ENCODE results near the gene MYF5.

Gene MYF5

GRCh38 chr12:80707830-80708258, 8.9 kb upstream of the MYF5 start:
- peaks cover 80% of the 10 kb centered on the region for H3K27me3 ChIP-seq
- H3K4me1 ChIP-seq (ENCODE audit: control insufficient read depth in 1 of 2, insufficient read depth in 1 of 2, low read depth in 1 of 2, low read length in 1 of 2) = peaks cover 0 to 6% of the 10 kb centered on the region in 2 experiments
- no peaks in the 10 kb centered on the region for H3K36me3 ChIP-seq
- no peaks in the 10 kb centered on the region for H3K9me3 ChIP-seq
- no peak for TF ChIP-seq CTCF (IDR thresholded peaks at IDR 0.05)
- no peak overlapping the region for H3K27ac ChIP-seq
- H3K4me3 ChIP-seq (ENCODE audit: low read depth in 1 of 2, low read length in 1 of 2) = no peak overlapping the region

DNA sequence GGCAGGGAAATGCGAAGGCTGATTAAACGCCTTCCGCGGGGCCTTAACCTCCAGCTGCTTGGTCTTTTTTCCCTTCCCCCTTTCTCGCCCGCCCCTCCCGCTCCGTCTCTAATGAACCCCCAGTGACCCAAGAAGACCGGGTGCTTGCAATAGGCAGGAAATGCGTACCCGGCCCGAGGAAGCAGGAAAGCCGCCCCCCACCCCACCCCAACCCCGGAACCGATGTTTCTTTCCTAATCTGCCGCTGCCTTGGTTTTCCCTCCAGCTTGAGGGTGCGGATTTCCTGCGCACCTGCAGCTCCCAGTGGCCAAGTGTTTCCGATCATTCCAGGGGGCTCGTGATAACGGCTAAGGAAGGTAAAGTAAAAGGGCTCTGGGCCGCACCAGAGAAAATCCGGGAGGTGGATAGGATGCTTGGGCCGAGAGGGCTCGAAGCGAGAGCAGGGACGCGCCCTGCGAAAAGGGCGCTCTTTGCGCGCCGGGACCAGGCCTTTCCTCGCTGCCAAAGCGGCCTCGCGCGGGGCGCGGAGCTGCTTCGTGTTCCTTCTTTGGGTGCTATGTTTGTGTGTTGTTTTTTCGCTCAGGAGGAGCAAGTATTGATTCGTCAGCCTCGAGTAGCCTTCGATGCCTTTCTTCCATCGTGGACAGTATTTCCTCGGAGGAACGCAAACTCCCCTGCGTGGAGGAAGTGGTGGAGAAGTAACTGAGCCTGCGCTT, 8.3 kb upstream of the MYF5 start:
- no peaks in the 10 kb centered on the region for H3K9me3 ChIP-seq
- no peaks in the 10 kb centered on the region for H3K36me3 ChIP-seq
- no peak overlapping the region for H3K27ac ChIP-seq
- H3K4me3 ChIP-seq (ENCODE audit: low read depth in 1 of 2, low read length in 1 of 2) = peak overlapping the region; percentile 24 to 25
- TF ChIP-seq CTCF (IDR thresholded peaks at IDR 0.05) = no peak
- peaks cover 86% of the 10 kb centered on the region for H3K27me3 ChIP-seq
- H3K4me1 ChIP-seq (ENCODE audit: control insufficient read depth in 1 of 2, insufficient read depth in 1 of 2, low read depth in 1 of 2, low read length in 1 of 2) = peaks cover 0 to 6% of the 10 kb centered on the region in 2 experiments

DNA sequence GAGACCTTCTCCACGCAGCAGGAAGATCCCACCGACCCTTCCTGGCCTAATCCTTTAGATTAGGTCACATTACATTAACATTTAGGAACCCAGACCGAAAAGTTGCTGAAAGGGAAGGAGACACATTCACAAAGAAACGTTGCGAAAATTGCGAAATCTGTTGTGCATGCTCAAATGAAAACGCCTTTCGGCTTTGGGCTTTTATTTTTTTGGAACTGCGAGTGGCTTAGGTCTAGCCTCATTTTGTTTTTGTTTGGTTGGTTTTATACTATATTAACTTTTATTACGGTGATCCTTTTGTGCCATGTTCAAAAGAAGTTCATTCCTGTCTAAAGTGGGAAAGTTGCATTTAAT, 7.8 kb upstream of the MYF5 start:
- Histone ChIP-seq H3K4me1 (ENCODE audit: control insufficient read depth in 1 of 2, insufficient read depth in 1 of 2, low read depth in 1 of 2, low read length in 1 of 2) (peaks cover 0 to 6% of the 10 kb centered on the region in 2 experiments), H3K27ac (no peak overlapping the region), H3K9me3 (no peaks in the 10 kb centered on the region), H3K36me3 (no peaks in the 10 kb centered on the region), H3K27me3 (peaks cover 91% of the 10 kb centered on the region), H3K4me3 (ENCODE audit: low read depth in 1 of 2, low read length in 1 of 2) (peak overlapping the region; percentile 24 to 25)
- TF ChIP-seq CTCF (IDR thresholded peaks at IDR 0.05) = no peak

GRCh38 chr12:80709811-80710726, 6.6 kb upstream of the MYF5 start:
- Histone ChIP-seq H3K27ac (no peak overlapping the region), H3K36me3 (no peaks in the 10 kb centered on the region), H3K4me3 (ENCODE audit: low read depth in 1 of 2, low read length in 1 of 2) (no peak overlapping the region), H3K9me3 (no peaks in the 10 kb centered on the region), H3K27me3 (peaks cover 96% of the 10 kb centered on the region), H3K4me1 (ENCODE audit: control insufficient read depth in 1 of 2, insufficient read depth in 1 of 2, low read depth in 1 of 2, low read length in 1 of 2) (peaks cover 0 to 6% of the 10 kb centered on the region in 2 experiments)
- no peak for TF ChIP-seq CTCF (IDR thresholded peaks at IDR 0.05)

GRCh38 chr12:80710727-80711449, 5.8 kb upstream of the MYF5 start:
- no peaks in the 10 kb centered on the region for H3K36me3 ChIP-seq
- H3K9me3 ChIP-seq = no peaks in the 10 kb centered on the region
- no peak overlapping the region for H3K4me3 ChIP-seq (ENCODE audit: low read depth in 1 of 2, low read length in 1 of 2)
- TF ChIP-seq CTCF (IDR thresholded peaks at IDR 0.05) = no peak
- H3K27me3 ChIP-seq = peaks cover 100% of the 10 kb centered on the region
- no peak overlapping the region for H3K27ac ChIP-seq
- peaks cover 0 to 6% of the 10 kb centered on the region in 2 experiments for H3K4me1 ChIP-seq (ENCODE audit: control insufficient read depth in 1 of 2, insufficient read depth in 1 of 2, low read depth in 1 of 2, low read length in 1 of 2)

Measured in neutrophil (primary cell).